Omental fat pad (tissue), 4 donors: ENCODE data around the gene PRR19. TPM values are rescaled to one million over a fixed set of nuclear protein-coding genes. Genes with fewer than 3 reads are reported as not detected.

Source experiments
- ATAC-seq: fragments of 150-250 bp; one replicate; pipeline ENCODE4 v1.9.1; 2016; ENCODE audit warnings: mild to moderate bottlenecking, moderate library complexity; ENCODE audit not compliant: low FRiP score
- DNase-seq: peaks from one replicate; pipeline ENCODE4 v3.0.0-alpha.2; 2019; ENCODE audit warnings: low spot score
- total RNA-seq, 4 donors: library from RNA; depleted of rRNA; stranded (reverse); fragments of >200 nt; gene quantifications; one replicate each; pipeline ENCODE4 v1.1.0, GENCODE V29; 2016
- TF ChIP-seq, protein P1 (sequence below), 3 donors: fragments of 450-650 bp; IDR thresholded peaks; one replicate each; pipeline ENCODE4 v1.5.1; 2016 to 2017; ENCODE audit warnings: antibody characterized with exemption in 3 of 3, mild to moderate bottlenecking in 3 of 3, moderate library complexity in 2 of 3

The PRR19 gene, protein sequence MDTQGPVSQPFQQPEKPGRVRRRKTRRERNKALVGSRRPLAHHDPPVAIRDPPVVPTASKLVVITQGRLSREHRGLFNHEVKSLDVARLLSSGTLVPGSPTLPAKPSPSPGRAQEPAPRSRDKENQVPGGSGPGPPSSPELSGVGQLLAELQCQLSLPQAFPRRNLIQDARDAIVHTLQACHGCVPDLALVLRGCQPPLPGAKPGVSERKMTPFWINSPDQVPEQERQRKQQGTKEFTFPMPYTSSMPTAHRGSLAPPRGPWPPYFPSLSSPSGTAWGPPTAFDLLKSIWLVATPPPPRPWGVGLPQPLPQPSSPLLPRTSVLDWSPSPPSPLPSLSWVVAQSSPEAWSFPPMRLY
- total RNA-seq, result under 1 TPM in 3 of 4 donors, not detected in 1; 0.31 to 0.93 (median 0.72) TPM

GRCh38 chr19:42301646-42302203 is at the start of gene PRR19:
TSS of gene PRR19 (plus strand) at chr19:42302132. CDS start at chr19:42309585, 7,453 bp downstream.
- TF ChIP-seq, protein P1, sequence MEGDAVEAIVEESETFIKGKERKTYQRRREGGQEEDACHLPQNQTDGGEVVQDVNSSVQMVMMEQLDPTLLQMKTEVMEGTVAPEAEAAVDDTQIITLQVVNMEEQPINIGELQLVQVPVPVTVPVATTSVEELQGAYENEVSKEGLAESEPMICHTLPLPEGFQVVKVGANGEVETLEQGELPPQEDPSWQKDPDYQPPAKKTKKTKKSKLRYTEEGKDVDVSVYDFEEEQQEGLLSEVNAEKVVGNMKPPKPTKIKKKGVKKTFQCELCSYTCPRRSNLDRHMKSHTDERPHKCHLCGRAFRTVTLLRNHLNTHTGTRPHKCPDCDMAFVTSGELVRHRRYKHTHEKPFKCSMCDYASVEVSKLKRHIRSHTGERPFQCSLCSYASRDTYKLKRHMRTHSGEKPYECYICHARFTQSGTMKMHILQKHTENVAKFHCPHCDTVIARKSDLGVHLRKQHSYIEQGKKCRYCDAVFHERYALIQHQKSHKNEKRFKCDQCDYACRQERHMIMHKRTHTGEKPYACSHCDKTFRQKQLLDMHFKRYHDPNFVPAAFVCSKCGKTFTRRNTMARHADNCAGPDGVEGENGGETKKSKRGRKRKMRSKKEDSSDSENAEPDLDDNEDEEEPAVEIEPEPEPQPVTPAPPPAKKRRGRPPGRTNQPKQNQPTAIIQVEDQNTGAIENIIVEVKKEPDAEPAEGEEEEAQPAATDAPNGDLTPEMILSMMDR (IDR thresholded peaks at IDR 0.05), result no peak
- DNase-seq (no peak), ATAC-seq (peak; percentile 21)

GRCh38 chr19:42252365-42253244 is 49.3 kb upstream of the PRR19 start:
- ATAC-seq (no peak), DNase-seq (no peak)
- TF ChIP-seq, protein P1 (IDR thresholded peaks at IDR 0.05), result no peak

GRCh38 chr19:42253245-42254088 is 48.5 kb upstream of the PRR19 start:
- TF ChIP-seq, protein P1 (IDR thresholded peaks at IDR 0.05), result no peak
- DNase-seq, result no peak
- ATAC-seq, result peak; percentile 12

DNA sequence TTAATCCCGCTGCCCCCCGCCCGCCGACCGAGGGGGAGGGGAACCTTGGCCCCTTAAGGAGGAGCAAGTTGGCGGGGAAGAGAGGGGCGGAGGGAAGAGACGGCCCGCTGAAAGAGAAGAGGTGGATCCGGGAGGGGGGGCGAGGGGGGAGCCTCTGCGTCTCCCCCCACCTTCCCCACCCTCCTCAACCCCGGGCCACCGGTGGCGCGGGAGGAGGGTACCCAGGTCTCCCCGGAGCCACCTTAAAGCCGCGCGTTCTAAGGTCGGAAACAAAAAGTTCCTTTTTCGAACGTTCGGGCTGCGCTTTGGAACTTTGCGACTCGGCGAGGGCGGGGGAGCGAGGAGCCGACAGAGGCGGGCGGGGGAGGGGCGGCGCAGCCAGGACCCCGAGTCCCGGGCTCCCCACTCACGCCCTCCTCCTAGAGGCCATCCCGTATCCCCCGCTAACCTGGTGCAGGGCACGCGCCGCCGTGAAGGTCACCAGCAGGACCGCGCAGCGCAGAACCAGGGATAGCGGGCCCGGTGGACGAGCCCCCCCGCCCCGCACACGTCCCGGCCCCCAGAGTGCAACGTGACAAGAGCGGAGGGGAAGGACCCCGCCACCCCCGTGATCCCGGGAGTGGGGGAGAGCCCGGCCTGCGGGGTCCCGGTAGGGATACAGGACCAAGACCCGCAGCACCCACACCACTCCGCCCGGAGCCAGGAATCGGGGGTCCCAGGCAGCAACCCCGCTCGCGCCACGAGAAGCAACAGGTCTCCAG is 47.7 kb upstream of the PRR19 start:
- ATAC-seq, result peak; percentile 20
- no peak for DNase-seq
- TF ChIP-seq, protein P1 (IDR thresholded peaks at IDR 0.05), result no peak

- ATAC-seq (peak; percentile 78), DNase-seq (peak; percentile 86)
- TF ChIP-seq, protein P1 (IDR thresholded peaks at IDR 0.05), result no peak
Measured at GRCh38 chr19:42254850-42255765, 46.8 kb upstream of the PRR19 start, which contains the start of gene ERF. TSS of gene ERF (minus strand) at chr19:42255128. CDS start at chr19:42254999, 129 bp downstream.
